Astrocyte (in vitro differentiated cells and primary cell): ENCODE measurements around the gene UGT1A7. TPM values are rescaled to one million over a fixed set of nuclear protein-coding genes. Genes with fewer than 3 reads are reported as not detected.

Experiments
- DNase-seq: peaks from one replicate; pipeline ENCODE4 v3.0.0-alpha.2; 2010; ENCODE audit warnings: low read depth
- FAIRE-seq: peaks from 2 replicates; lab custom pipeline; 2011; peaks lifted over from hg19 to GRCh38; lab: Jason Lieb, UNC
- H2AFZ ChIP-seq: 2 replicates; pipeline ENCODE4 v1.6.0; 2012; ENCODE audit warnings: low read depth, low read length, inconsistent platforms
- H3K27ac ChIP-seq: 2 replicates; pipeline ENCODE4 v1.5.1; 2011; ENCODE audit warnings: low read depth, low read length, inconsistent platforms
- H3K27me3 ChIP-seq: 2 replicates; pipeline ENCODE4 v1.6.0; 2011; ENCODE audit warnings: low read length, inconsistent platforms; ENCODE audit not compliant: insufficient read depth
- H3K36me3 ChIP-seq: 2 replicates; pipeline ENCODE4 v1.5.1; 2011; ENCODE audit warnings: low read length, inconsistent platforms; ENCODE audit not compliant: insufficient read depth
- H3K4me1 ChIP-seq: 2 replicates; pipeline ENCODE4 v1.5.1; 2011; ENCODE audit warnings: low read length, inconsistent platforms; ENCODE audit not compliant: insufficient read depth
- H3K4me2 ChIP-seq: 2 replicates; pipeline ENCODE4 v1.6.0; 2012; ENCODE audit warnings: low read length, inconsistent platforms
- H3K4me3 ChIP-seq: 2 replicates; pipeline ENCODE4 v1.5.1; 2011; ENCODE audit warnings: low read depth, mild to moderate bottlenecking, low read length, inconsistent platforms; ENCODE audit not compliant: insufficient read depth
- H3K79me2 ChIP-seq: 2 replicates; pipeline ENCODE4 v1.6.0; 2012; ENCODE audit warnings: mild to moderate bottlenecking, low read length, inconsistent platforms; ENCODE audit not compliant: insufficient read depth
- H3K9ac ChIP-seq: 2 replicates; pipeline ENCODE4 v1.6.0; 2012; ENCODE audit warnings: mild to moderate bottlenecking, low read length, inconsistent platforms
- H3K9me3 ChIP-seq: 2 replicates; pipeline ENCODE4 v1.5.1; 2012; ENCODE audit warnings: low read depth, mild to moderate bottlenecking, low read length, inconsistent platforms; ENCODE audit not compliant: insufficient read depth
- H4K20me1 ChIP-seq: 2 replicates; pipeline ENCODE4 v1.6.0; 2012; ENCODE audit warnings: low read length, inconsistent platforms; ENCODE audit not compliant: insufficient read depth
- H3K27ac Mint-ChIP-seq: one replicate; pipeline ENCODE4 v1.8.0; 2021; ENCODE audit warnings: mild to moderate bottlenecking, mixed read lengths; ENCODE audit not compliant: unreplicated experiment
- H3K27me3 Mint-ChIP-seq: one replicate; pipeline ENCODE4 v1.8.0; 2021; ENCODE audit warnings: low read depth, mixed read lengths; ENCODE audit not compliant: unreplicated experiment
- H3K36me3 Mint-ChIP-seq: one replicate; pipeline ENCODE4 v1.8.0; 2021; ENCODE audit warnings: low read depth, mixed read lengths; ENCODE audit not compliant: unreplicated experiment
- H3K4me1 Mint-ChIP-seq: one replicate; pipeline ENCODE4 v1.8.0; 2021; ENCODE audit warnings: low read depth, mixed read lengths; ENCODE audit not compliant: unreplicated experiment
- H3K4me3 Mint-ChIP-seq: one replicate; pipeline ENCODE4 v1.8.0; 2021; ENCODE audit warnings: mild to moderate bottlenecking, moderate library complexity, mixed read lengths; ENCODE audit not compliant: unreplicated experiment
- H3K9me3 Mint-ChIP-seq: one replicate; pipeline ENCODE4 v1.8.0; 2021; ENCODE audit warnings: mild to moderate bottlenecking, mixed read lengths; ENCODE audit not compliant: unreplicated experiment
- EZH2 ChIP-seq: IDR thresholded peaks from 2 replicates; pipeline ENCODE4 v1.6.1; 2012; ENCODE audit warnings: mild to moderate bottlenecking, low read length, inconsistent platforms; ENCODE audit not compliant: insufficient read depth
- total RNA-seq: library from RNA; stranded (reverse); gene quantifications from 2 replicates; pipeline ENCODE4 v1.2.1, GENCODE V29; 2021
- TF ChIP-seq, protein P1 (sequence below): IDR thresholded peaks from 2 replicates; pipeline ENCODE4 v1.5.1; 2011; ENCODE audit warnings: low read depth, mild to moderate bottlenecking, inconsistent platforms, low read length, moderate library complexity; ENCODE audit not compliant: insufficient read depth

UGT1A7 gene
- total RNA-seq, 1 donor from 2014 or later: not detected

DNA sequence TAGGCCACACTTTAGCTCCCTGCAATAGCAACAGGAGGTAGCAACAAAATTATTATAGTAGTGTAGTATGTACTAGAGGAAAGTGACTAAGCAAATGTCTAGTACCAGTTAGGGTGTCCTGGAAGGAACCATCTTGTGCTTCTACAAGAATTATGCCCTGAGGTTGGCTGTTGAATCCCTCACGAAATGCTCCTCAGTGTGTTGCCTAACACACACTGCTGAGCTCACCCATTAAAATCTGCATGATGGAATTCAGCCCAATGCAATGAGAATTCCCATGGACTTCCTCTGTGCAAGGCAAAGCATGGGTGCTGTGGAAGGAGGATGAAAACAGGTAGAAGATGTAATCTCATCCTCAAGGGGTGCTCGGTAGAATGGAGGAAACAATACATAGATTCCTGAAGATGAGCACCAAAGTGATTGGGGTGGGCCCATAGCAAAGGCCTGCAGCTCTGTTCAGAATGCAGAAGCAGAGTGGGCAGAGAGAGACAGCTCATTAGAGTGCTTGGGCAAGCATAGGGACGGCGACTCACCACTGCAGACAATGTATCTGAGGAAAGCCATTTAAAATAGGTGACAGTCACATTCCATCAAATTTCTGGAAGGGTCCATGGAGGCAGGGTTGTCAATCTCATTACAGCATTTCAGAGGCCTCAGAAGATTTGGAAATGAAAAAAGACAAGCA, 1.2 kb upstream of the UGT1A7 start:
- H3K9ac ChIP-seq: no peak overlapping the region
- DNase-seq (no peak), FAIRE-seq (no peak)
- H3K27ac Mint-ChIP-seq: no peak overlapping the region
- no peaks in the 10 kb centered on the region for H3K9me3 Mint-ChIP-seq
- no peaks in the 10 kb centered on the region for H3K36me3 ChIP-seq
- H3K9me3 ChIP-seq: no peaks in the 10 kb centered on the region
- H3K79me2 ChIP-seq: no peaks in the 10 kb centered on the region
- H4K20me1 ChIP-seq: no peaks in the 10 kb centered on the region
- H3K4me2 ChIP-seq: no peak overlapping the region
- H3K36me3 Mint-ChIP-seq: no peaks in the 10 kb centered on the region
- TF ChIP-seq, protein P1, sequence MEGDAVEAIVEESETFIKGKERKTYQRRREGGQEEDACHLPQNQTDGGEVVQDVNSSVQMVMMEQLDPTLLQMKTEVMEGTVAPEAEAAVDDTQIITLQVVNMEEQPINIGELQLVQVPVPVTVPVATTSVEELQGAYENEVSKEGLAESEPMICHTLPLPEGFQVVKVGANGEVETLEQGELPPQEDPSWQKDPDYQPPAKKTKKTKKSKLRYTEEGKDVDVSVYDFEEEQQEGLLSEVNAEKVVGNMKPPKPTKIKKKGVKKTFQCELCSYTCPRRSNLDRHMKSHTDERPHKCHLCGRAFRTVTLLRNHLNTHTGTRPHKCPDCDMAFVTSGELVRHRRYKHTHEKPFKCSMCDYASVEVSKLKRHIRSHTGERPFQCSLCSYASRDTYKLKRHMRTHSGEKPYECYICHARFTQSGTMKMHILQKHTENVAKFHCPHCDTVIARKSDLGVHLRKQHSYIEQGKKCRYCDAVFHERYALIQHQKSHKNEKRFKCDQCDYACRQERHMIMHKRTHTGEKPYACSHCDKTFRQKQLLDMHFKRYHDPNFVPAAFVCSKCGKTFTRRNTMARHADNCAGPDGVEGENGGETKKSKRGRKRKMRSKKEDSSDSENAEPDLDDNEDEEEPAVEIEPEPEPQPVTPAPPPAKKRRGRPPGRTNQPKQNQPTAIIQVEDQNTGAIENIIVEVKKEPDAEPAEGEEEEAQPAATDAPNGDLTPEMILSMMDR: no peak
- no peak for TF ChIP-seq EZH2
- H3K4me3 Mint-ChIP-seq: no peak overlapping the region
- no peaks in the 10 kb centered on the region for H3K27me3 ChIP-seq
- H3K27ac ChIP-seq: no peak overlapping the region
- H2AFZ ChIP-seq: no peak overlapping the region
- H3K4me3 ChIP-seq: no peak overlapping the region
- no peaks in the 10 kb centered on the region for H3K4me1 Mint-ChIP-seq
- peaks cover 4% of the 10 kb centered on the region for H3K4me1 ChIP-seq
- peaks cover 3% of the 10 kb centered on the region for H3K27me3 Mint-ChIP-seq

GRCh38 chr2:233684640-233685039, 2.9 kb downstream of the UGT1A7 start:
- Histone ChIP-seq H3K79me2 (no peaks in the 10 kb centered on the region), H3K27me3 (peaks cover 2% of the 10 kb centered on the region), H4K20me1 (no peaks in the 10 kb centered on the region), H3K9me3 (no peaks in the 10 kb centered on the region), H2AFZ (no peak overlapping the region), H3K4me2 (no peak overlapping the region), H3K4me3 (no peak overlapping the region), H3K4me1 (no peaks in the 10 kb centered on the region), H3K9ac (no peak overlapping the region), H3K36me3 (no peaks in the 10 kb centered on the region), H3K27ac (no peak overlapping the region)
- Mint-ChIP-seq H3K9me3 (peaks cover 2% of the 10 kb centered on the region), H3K36me3 (no peaks in the 10 kb centered on the region), H3K4me3 (no peak overlapping the region), H3K27me3 (no peaks in the 10 kb centered on the region), H3K27ac (no peak overlapping the region), H3K4me1 (no peaks in the 10 kb centered on the region)
- FAIRE-seq (no peak), DNase-seq (no peak)
- no peak for TF ChIP-seq EZH2
- TF ChIP-seq, protein P1: no peak

- Histone ChIP-seq H3K4me1 (no peaks in the 10 kb centered on the region), H3K4me3 (no peak overlapping the region), H3K4me2 (no peak overlapping the region), H3K9ac (no peak overlapping the region), H3K27ac (no peak overlapping the region), H3K27me3 (peaks cover 2% of the 10 kb centered on the region), H2AFZ (no peak overlapping the region), H3K36me3 (no peaks in the 10 kb centered on the region), H3K9me3 (no peaks in the 10 kb centered on the region), H3K79me2 (no peaks in the 10 kb centered on the region), H4K20me1 (no peaks in the 10 kb centered on the region)
- Mint-ChIP-seq H3K4me1 (no peaks in the 10 kb centered on the region), H3K4me3 (no peak overlapping the region), H3K9me3 (peaks cover 2% of the 10 kb centered on the region), H3K27ac (no peak overlapping the region), H3K36me3 (no peaks in the 10 kb centered on the region), H3K27me3 (peaks cover 2% of the 10 kb centered on the region)
- FAIRE-seq (no peak), DNase-seq (peak; percentile 41)
- TF ChIP-seq, protein P1: no peak
- TF ChIP-seq EZH2: no peak
These were observed 5.2 kb downstream of the UGT1A7 start for GRCh38 chr2:233686928-233687327.
